NT2/D1 (cell line): ENCODE data around the gene CPN2.

Source experiments
- DNase-seq: peaks from one replicate; pipeline ENCODE4 v3.0.0-alpha.2; 2011; ENCODE audit warnings: low read depth, low spot score
- H3K27me3 ChIP-seq: 2 replicates; pipeline ENCODE4 v1.6.0; 2011; ENCODE audit warnings: mild to moderate bottlenecking; ENCODE audit not compliant: insufficient read length, insufficient read depth
- H3K36me3 ChIP-seq: 2 replicates; pipeline ENCODE4 v1.6.1; 2011; ENCODE audit warnings: mild to moderate bottlenecking, low read length, mixed read lengths; ENCODE audit not compliant: insufficient read depth, insufficient read length
- H3K4me1 ChIP-seq: 2 replicates; pipeline ENCODE4 v1.5.1; 2011; ENCODE audit not compliant: insufficient read depth, insufficient read length
- H3K4me3 ChIP-seq: 2 replicates; pipeline ENCODE4 v1.5.1; 2011; ENCODE audit warnings: low read depth; ENCODE audit not compliant: insufficient read length
- H3K9ac ChIP-seq: 2 replicates; pipeline ENCODE4 v1.6.0; 2011; ENCODE audit warnings: low read depth; ENCODE audit not compliant: insufficient read length
- H3K9me3 ChIP-seq: 2 replicates; pipeline ENCODE4 v1.5.1; 2011; ENCODE audit warnings: mild to moderate bottlenecking, low read length; ENCODE audit not compliant: insufficient read depth
- SUZ12 ChIP-seq: IDR thresholded peaks from 2 replicates; pipeline ENCODE4 v1.6.1; 2011; ENCODE audit not compliant: insufficient read length, insufficient read depth; ENCODE audit errors: extremely low read depth
- YY1 ChIP-seq: IDR thresholded peaks from 2 replicates; pipeline ENCODE4 v1.6.1; 2011; ENCODE audit not compliant: insufficient read length, insufficient read depth
- ZNF274 ChIP-seq: IDR thresholded peaks from 2 replicates; pipeline ENCODE4 v1.6.1; 2011; ENCODE audit warnings: mild to moderate bottlenecking, low read depth, low read length

The CPN2 gene

DNA sequence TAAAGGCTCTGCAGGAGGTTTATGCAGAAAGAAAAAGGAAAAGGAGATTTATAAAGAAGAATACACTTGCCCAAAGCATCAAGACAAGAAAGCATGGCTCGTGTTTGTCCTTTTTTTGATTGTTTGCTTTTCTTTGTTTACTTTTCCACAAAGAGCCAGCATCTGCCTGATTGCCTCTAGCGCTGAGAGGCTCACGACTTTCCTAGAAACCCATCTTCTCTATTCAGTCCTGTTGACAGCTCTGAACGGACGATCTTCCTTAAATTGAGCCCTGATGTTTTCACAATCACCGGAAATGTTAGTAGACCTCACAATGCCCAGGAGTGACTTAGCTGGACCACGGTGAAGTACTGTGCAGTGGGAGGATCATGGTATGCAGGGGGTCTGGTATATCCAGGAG lies 35.5 kb upstream of the CPN2 start:
- H3K4me3 ChIP-seq, result no peak overlapping the region
- no peaks in the 10 kb centered on the region for H3K36me3 ChIP-seq
- peaks cover 6% of the 10 kb centered on the region for H3K9me3 ChIP-seq
- no peak for DNase-seq
- no peak overlapping the region for H3K9ac ChIP-seq
- H3K4me1 ChIP-seq, result peaks cover 11% of the 10 kb centered on the region
- no peaks in the 10 kb centered on the region for H3K27me3 ChIP-seq
- TF ChIP-seq ZNF274 (no peak), YY1 (no peak), SUZ12 (no peak)

DNA sequence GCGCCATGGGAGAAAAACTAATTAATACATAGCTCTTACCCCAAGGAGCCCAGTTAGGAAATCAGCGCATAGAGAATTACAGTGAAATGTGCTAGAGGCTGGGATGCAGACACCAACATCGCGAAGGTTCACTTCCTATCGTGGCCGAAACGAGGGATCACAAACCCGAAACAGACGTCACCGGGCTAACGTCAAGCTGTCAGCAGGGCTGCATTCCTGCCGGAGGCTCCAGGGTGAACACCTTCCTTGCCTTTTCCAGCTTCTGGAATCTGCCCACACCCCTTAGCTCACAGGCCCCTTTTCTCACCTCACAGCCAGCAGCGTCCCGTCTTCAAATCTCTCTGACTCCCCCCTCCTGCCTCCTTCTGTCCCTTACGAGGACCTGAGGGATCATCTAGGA lies 34.9 kb upstream of the CPN2 start:
- H3K27me3 ChIP-seq, result no peaks in the 10 kb centered on the region
- peaks cover 14% of the 10 kb centered on the region for H3K4me1 ChIP-seq
- peaks cover 4% of the 10 kb centered on the region for H3K9me3 ChIP-seq
- no peak overlapping the region for H3K9ac ChIP-seq
- no peak for DNase-seq
- no peak overlapping the region for H3K4me3 ChIP-seq
- no peaks in the 10 kb centered on the region for H3K36me3 ChIP-seq
- TF ChIP-seq YY1, result no peak
- TF ChIP-seq ZNF274, result no peak
- TF ChIP-seq SUZ12, result no peak

- Histone ChIP-seq H3K36me3 (no peaks in the 10 kb centered on the region), H3K4me3 (no peak overlapping the region), H3K27me3 (no peaks in the 10 kb centered on the region), H3K9ac (no peak overlapping the region), H3K4me1 (peaks cover 18% of the 10 kb centered on the region), H3K9me3 (no peaks in the 10 kb centered on the region)
- TF ChIP-seq SUZ12, result no peak
- TF ChIP-seq YY1, result no peak
- TF ChIP-seq ZNF274, result no peak
- DNase-seq, result no peak
These were observed 33.5 kb upstream of the CPN2 start for GRCh38 chr3:194384569-194385001.

DNA sequence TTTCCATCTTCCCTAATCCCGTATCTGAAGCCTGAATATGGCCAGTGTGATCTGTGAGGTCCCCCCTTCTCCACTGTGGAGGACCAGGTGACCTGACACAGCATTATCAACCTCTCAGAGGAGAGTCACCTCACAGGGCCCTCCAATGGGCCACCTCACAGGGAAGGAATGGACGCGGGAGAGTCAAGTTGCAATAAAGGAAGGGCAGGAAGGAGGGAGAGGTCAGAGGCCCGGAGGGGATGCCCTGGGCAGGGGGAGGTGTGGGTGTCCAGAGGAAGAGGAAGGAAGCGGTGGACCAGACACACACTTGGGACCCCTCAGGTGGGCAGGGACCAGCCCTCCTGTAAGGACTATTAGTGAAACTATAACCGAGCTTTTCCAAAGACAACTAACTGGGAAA lies 33.0 kb upstream of the CPN2 start:
- Histone ChIP-seq H3K9ac (no peak overlapping the region), H3K27me3 (no peaks in the 10 kb centered on the region), H3K4me1 (peaks cover 19% of the 10 kb centered on the region), H3K4me3 (no peak overlapping the region), H3K36me3 (no peaks in the 10 kb centered on the region), H3K9me3 (no peaks in the 10 kb centered on the region)
- TF ChIP-seq YY1, result no peak
- no peak for TF ChIP-seq ZNF274
- no peak for TF ChIP-seq SUZ12
- DNase-seq, result no peak

DNA sequence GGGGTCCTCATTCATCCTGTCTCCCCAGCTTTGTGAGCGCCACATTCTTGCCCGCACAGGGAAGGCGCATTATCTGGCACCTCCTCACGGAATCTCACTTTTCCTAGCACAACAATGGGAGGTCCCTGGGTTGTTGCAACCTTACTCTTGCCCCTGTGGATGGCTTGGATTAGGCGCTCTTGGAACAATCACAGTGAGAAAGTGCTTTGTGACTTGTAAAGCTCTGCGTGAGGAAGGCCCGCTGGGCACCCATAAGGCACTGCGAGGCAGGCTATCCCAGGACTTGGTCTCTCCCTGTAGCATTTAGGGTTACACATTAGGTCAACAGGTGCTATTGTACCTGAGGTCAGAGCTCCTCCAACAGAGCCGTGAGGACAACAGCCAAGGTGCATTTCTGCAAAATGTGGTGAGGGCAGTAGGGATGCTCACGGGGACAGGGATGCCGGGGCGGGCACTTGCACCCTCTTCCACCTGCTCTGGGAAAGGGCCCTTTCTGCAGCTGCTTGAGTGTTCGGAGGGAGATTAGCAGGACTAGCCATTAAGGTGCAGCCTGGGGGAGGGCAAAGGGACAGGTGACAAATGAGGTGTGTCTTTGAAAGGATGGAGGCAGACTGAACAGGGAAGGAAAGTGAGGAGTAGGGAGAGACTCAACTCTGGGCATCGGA lies 32.3 kb upstream of the CPN2 start:
- Histone ChIP-seq H3K27me3 (no peaks in the 10 kb centered on the region), H3K4me3 (no peak overlapping the region), H3K9ac (no peak overlapping the region), H3K36me3 (no peaks in the 10 kb centered on the region), H3K4me1 (peaks cover 19% of the 10 kb centered on the region), H3K9me3 (no peaks in the 10 kb centered on the region)
- no peak for DNase-seq
- TF ChIP-seq SUZ12, result no peak
- TF ChIP-seq ZNF274, result no peak
- TF ChIP-seq YY1, result no peak

- no peaks in the 10 kb centered on the region for H3K36me3 ChIP-seq
- H3K27me3 ChIP-seq, result no peaks in the 10 kb centered on the region
- H3K4me3 ChIP-seq, result no peak overlapping the region
- H3K4me1 ChIP-seq, result peaks cover 21% of the 10 kb centered on the region
- DNase-seq, result no peak
- TF ChIP-seq YY1 (no peak), ZNF274 (no peak), SUZ12 (no peak)
- no peaks in the 10 kb centered on the region for H3K9me3 ChIP-seq
- H3K9ac ChIP-seq, result no peak overlapping the region
These were observed 31.7 kb upstream of the CPN2 start for GRCh38 chr3:194382892-194383223.

- no peak for TF ChIP-seq ZNF274
- no peak for TF ChIP-seq YY1
- no peak for TF ChIP-seq SUZ12
- peaks cover 21% of the 10 kb centered on the region for H3K4me1 ChIP-seq
- H3K27me3 ChIP-seq, result no peaks in the 10 kb centered on the region
- H3K9me3 ChIP-seq, result no peaks in the 10 kb centered on the region
- DNase-seq, result no peak
- H3K36me3 ChIP-seq, result no peaks in the 10 kb centered on the region
- no peak overlapping the region for H3K4me3 ChIP-seq
- H3K9ac ChIP-seq, result no peak overlapping the region
These were observed 31.2 kb upstream of the CPN2 start for GRCh38 chr3:194382196-194382891.
